ENCODE measurements around the gene IRF8. TPM values are rescaled to one million over a fixed set of nuclear protein-coding genes. Genes with fewer than 3 reads are reported as not detected.

IRF8 gene
- polyA plus RNA-seq, 1 of the 3 experiments (the other 2 are of a cell fraction): not detected

GRCh38 chr16:85958731-85959130, 59.8 kb downstream of the IRF8 start:
- H3K4me1 ChIP-seq (ENCODE audit: control insufficient read depth in 1 of 2, insufficient read depth in 2 of 2, low read depth in 1 of 2, low read length in 1 of 2): no peaks in the 10 kb centered on the region
- ChIA-PET POLR2A (no interaction called here), CTCF (no interaction called here)
- H4K20me1 ChIP-seq (ENCODE audit: insufficient read depth): no peaks in the 10 kb centered on the region
- H2AFZ ChIP-seq (ENCODE audit: low read depth): no peak overlapping the region
- no peaks in the 10 kb centered on the region for H3K79me2 ChIP-seq (ENCODE audit: insufficient read depth)
- no peak for TF ChIP-seq FOSL2 (IDR thresholded peaks at IDR 0.05; ENCODE audit: borderline replicate concordance, low read depth)
- TF ChIP-seq GABPA (IDR thresholded peaks at IDR 0.05; ENCODE audit: low read depth): no peak
- no peak for TF ChIP-seq USF2 (IDR thresholded peaks at IDR 0.05; ENCODE audit: borderline replicate concordance, low read depth, low read length)
- TF ChIP-seq TCF12 (IDR thresholded peaks at IDR 0.05): no peak
- no peak for TF ChIP-seq JUND (IDR thresholded peaks at IDR 0.05)
- TF ChIP-seq YY1 (IDR thresholded peaks at IDR 0.05; ENCODE audit: low read depth): no peak
- TF ChIP-seq POLR2AphosphoS5 (IDR thresholded peaks at IDR 0.05; ENCODE audit: low read depth, low read length): no peak
- no peak for TF ChIP-seq RCOR1 (IDR thresholded peaks at IDR 0.05; ENCODE audit: low read length)
- TF ChIP-seq NRF1 (IDR thresholded peaks at IDR 0.05; ENCODE audit: low read depth, low read length): no peak
- no peak for TF ChIP-seq TEAD4 (IDR thresholded peaks at IDR 0.05; ENCODE audit: borderline replicate concordance, insufficient read depth)
- no peak for TF ChIP-seq MEF2A (IDR thresholded peaks at IDR 0.05; ENCODE audit: borderline replicate concordance, low read depth)
- no peak for TF ChIP-seq IRF3 (IDR thresholded peaks at IDR 0.05; ENCODE audit: low read depth, low read length)
- TF ChIP-seq TAF1 (IDR thresholded peaks at IDR 0.05; ENCODE audit: borderline replicate concordance, low read depth, low read length): no peak
- TF ChIP-seq ZBTB33 (IDR thresholded peaks at IDR 0.05; ENCODE audit: borderline replicate concordance, low read depth): no peak
- TF ChIP-seq RAD21 (IDR thresholded peaks at IDR 0.05; ENCODE audit: low read length): no peak
- no peak for TF ChIP-seq USF1 (IDR thresholded peaks at IDR 0.05; ENCODE audit: borderline replicate concordance, low read depth)
- no peak overlapping the region for H3K9ac ChIP-seq
- peaks cover 88% of the 10 kb centered on the region for H3K27me3 ChIP-seq (ENCODE audit: insufficient read depth)
- H3K4me3 ChIP-seq (ENCODE audit: low read depth in 2 of 2, low read length in 1 of 2): no peak overlapping the region
- no peak overlapping the region for H3K4me2 ChIP-seq
- 23% methylated on average over 8 of the region's 8 CpGs for WGBS (ENCODE audit: low lambda C conversion rate)
- no peak for DNase-seq
- H3F3A ChIP-seq (replicated peaks; ENCODE audit: insufficient read depth): no peaks in the 10 kb centered on the region
- H3K9me3 ChIP-seq: no peaks in the 10 kb centered on the region
- H3K9me2 ChIP-seq: no peaks in the 10 kb centered on the region
- no peak overlapping the region for H3K27ac ChIP-seq (ENCODE audit: low read depth in 2 of 2, low read length in 1 of 2)
- no peaks in the 10 kb centered on the region for H3K36me3 ChIP-seq (replicated peaks in 1 of 2; ENCODE audit: control insufficient read depth in 1 of 2, insufficient read depth in 2 of 2, low read length in 1 of 2)

Measured in SK-N-SH (cell line).